Gastrocnemius medialis (tissue), 4 donors: ENCODE data around the gene INPP4A.

ENCODE experiments used
- CTCF ChIP-seq, 5 experiments: fragments of 450-650 bp in 3 of 5; fragments of 200-600 bp in 2 of 5; sonication (generic) in 2 of 5; IDR thresholded peaks in 4 of 5; conservative IDR thresholded peaks in 1 of 5; 1 replicate in 4 of 5; 2 replicates in 1 of 5; pipeline ENCODE4 v1.5.1; 2016 to 2019; ENCODE audit warnings: antibody characterized with exemption in 5 of 5, mild to moderate bottlenecking in 3 of 5, moderate library complexity in 3 of 5
- POLR2A ChIP-seq, 2 donors: fragments of 450-650 bp; IDR thresholded peaks; one replicate each; pipeline ENCODE4 v1.6.1; 2017; ENCODE audit warnings: antibody characterized with exemption in 2 of 2, mild to moderate bottlenecking in 2 of 2, moderate library complexity in 2 of 2

- TF ChIP-seq CTCF (IDR thresholded peaks at IDR 0.05 in 4 of 5, conservative IDR thresholded peaks at IDR 0.05 in 1 of 5) (no peak), POLR2A (IDR thresholded peaks at IDR 0.05) (no peak)
Observed at GRCh38 chr2:98395977-98396376, 48.7 kb upstream of the INPP4A start.
